ENCODE data around the gene POU5F1. TPM values are rescaled to one million over a fixed set of nuclear protein-coding genes. Genes with fewer than 3 reads are reported as not detected.

Gene POU5F1
- total RNA-seq, 1 donor from 2014 or later = 0.69 TPM

DNA sequence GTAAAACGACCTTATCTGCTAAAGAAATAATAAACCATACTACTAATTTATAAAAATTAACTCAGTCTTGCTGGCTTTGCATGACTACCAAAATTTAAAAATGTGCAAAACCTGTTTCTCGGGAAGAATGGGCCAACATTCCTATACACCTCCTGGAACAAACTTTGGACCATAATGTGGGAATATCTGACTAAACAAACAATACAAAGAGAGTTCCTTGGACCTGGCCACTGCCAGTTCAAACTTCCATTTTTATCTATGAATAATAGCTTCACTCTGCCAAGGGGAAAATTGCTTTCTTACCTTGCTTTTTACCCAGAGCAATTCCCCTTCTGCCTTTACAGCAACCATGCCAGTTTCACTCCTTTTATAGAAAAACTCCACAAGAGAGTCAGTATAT, 38.7 kb upstream of the POU5F1 start:
- TF ChIP-seq, protein P1, sequence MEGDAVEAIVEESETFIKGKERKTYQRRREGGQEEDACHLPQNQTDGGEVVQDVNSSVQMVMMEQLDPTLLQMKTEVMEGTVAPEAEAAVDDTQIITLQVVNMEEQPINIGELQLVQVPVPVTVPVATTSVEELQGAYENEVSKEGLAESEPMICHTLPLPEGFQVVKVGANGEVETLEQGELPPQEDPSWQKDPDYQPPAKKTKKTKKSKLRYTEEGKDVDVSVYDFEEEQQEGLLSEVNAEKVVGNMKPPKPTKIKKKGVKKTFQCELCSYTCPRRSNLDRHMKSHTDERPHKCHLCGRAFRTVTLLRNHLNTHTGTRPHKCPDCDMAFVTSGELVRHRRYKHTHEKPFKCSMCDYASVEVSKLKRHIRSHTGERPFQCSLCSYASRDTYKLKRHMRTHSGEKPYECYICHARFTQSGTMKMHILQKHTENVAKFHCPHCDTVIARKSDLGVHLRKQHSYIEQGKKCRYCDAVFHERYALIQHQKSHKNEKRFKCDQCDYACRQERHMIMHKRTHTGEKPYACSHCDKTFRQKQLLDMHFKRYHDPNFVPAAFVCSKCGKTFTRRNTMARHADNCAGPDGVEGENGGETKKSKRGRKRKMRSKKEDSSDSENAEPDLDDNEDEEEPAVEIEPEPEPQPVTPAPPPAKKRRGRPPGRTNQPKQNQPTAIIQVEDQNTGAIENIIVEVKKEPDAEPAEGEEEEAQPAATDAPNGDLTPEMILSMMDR (IDR thresholded peaks at IDR 0.05; ENCODE audit: borderline replicate concordance) = no peak
- H3K27me3 ChIP-seq (ENCODE audit: low read depth) = no peaks in the 10 kb centered on the region

DNA sequence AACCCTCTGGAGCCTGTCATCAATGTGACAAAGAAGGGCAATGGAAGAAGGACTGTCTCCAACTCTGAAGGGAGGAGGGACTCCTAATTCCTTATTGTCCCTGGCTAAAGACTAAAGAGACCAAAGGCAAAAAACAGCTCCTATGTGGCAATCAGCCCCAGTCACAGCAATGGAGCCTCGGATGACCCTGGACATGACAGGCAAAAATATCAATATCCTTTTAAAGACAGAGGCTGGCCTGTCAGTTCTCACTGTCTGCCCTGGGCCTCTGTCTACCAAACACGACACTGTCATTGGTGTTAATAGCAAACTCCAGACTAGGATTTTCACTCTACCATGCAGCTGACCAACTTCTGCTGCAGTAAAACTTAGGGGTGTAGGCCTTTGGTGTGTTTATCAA, 38.0 kb upstream of the POU5F1 start:
- Histone ChIP-seq H3K4me1 (peaks cover 11% of the 10 kb centered on the region), H3K4me3 (no peak overlapping the region), H3K36me3 (no peaks in the 10 kb centered on the region), H3K27me3 (ENCODE audit: low read depth) (no peaks in the 10 kb centered on the region), H3K27ac (replicated peaks) (peak overlapping the region; percentile 34), H3K9me3 (replicated peaks) (no peaks in the 10 kb centered on the region)
- TF ChIP-seq, protein P1 (IDR thresholded peaks at IDR 0.05; ENCODE audit: borderline replicate concordance) = no peak
- intact Hi-C loops (cut with micrococcal nuclease) = no loop called here
- no peak for DNase-seq

More for the DNA sequence above, 38.7 kb upstream of the POU5F1 start:
- no peaks in the 10 kb centered on the region for H3K9me3 ChIP-seq (replicated peaks)
- intact Hi-C loops (cut with micrococcal nuclease) = no loop called here
- no peak overlapping the region for H3K27ac ChIP-seq (replicated peaks)
- no peak overlapping the region for H3K4me3 ChIP-seq
- no peak for DNase-seq
- no peaks in the 10 kb centered on the region for H3K36me3 ChIP-seq
- peaks cover 8% of the 10 kb centered on the region for H3K4me1 ChIP-seq

DNA sequence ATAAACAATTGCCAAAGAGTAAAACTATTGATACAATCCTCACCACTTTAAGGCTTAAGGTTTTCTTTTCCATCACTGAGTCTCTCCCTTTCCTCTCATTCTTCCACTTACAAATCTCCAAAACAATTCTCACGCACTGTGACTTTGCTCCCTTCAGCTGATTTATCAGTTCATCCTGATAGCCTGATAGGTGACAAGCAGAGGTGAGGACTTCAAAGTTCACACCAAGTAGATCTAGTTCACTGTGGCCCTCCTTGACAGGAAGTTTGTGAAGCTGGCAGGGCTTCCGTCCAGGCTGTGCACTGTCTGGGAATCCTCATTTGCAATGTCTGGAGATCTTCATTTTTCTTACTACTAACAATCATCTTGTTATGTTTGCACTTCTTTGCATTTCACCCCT, 35.2 kb upstream of the POU5F1 start:
- no peaks in the 10 kb centered on the region for H3K27me3 ChIP-seq (ENCODE audit: low read depth)
- H3K4me3 ChIP-seq = no peak overlapping the region
- H3K9me3 ChIP-seq (replicated peaks) = peaks cover 5% of the 10 kb centered on the region
- no peak for DNase-seq
- intact Hi-C loops (cut with micrococcal nuclease) = no loop called here
- H3K36me3 ChIP-seq = peaks cover 7% of the 10 kb centered on the region
- H3K27ac ChIP-seq (replicated peaks) = no peak overlapping the region
- H3K4me1 ChIP-seq = peaks cover 24% of the 10 kb centered on the region
- TF ChIP-seq, protein P1 (IDR thresholded peaks at IDR 0.05; ENCODE audit: borderline replicate concordance) = no peak

DNA sequence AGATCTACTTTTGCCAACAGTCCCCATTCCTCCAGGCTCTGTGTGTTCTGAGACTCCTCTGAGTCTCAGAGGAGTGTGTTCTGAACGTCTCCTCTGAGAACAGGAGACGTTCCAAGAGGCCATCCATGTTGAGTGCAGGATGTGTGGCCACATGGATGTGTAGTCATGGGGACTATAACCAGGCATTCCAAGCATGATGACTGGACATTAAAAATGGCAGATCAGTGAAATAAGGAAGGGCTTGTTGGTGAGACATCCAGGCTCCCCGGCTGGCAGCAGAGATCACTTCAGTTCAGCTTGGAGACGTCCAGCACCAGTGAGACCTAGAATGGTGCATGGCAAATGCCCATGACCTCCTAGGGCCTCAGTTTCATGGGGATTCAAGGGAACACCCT, 34.3 kb upstream of the POU5F1 start:
- Histone ChIP-seq H3K9me3 (replicated peaks) (peaks cover 11% of the 10 kb centered on the region), H3K36me3 (peaks cover 15% of the 10 kb centered on the region), H3K4me3 (no peak overlapping the region), H3K27ac (replicated peaks) (peak overlapping the region; percentile 85), H3K27me3 (ENCODE audit: low read depth) (no peaks in the 10 kb centered on the region), H3K4me1 (peaks cover 26% of the 10 kb centered on the region)
- TF ChIP-seq, protein P1 (IDR thresholded peaks at IDR 0.05; ENCODE audit: borderline replicate concordance) = no peak
- no peak for DNase-seq
- intact Hi-C loops (cut with micrococcal nuclease) = no loop called here

DNA sequence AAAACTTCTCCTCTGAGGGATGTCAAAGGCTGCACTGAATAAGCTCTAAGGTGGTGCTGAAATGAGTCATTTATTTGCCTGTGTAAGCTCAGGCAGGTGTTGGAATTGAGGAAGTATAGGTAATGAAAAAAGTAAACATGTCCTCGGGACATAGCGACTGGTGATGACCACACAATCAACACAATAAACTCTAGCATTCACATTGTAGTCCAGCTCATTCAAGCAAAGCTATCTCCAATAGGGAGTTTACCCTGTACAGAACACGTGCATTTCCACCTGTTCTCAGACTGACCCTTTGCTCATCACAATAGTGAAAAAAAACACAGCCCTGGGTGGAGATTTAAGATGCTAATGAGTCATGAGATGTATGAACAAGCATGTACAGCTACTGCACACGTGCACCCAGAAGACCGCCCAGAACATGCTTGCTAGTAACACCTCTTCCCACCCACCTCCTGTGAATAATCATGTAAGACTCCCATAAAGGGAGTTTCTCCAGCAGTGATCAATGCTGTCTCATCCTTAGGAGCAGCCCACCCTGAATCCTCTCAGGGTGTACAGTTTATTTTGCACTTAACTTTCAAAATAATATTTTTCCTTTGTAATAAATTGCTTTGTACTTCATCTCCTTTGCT, 33.0 kb upstream of the POU5F1 start:
- peak overlapping the region; percentile 59 for H3K4me3 ChIP-seq
- intact Hi-C loops (cut with micrococcal nuclease) = no loop called here

More for the DNA sequence above, 33.0 kb upstream of the POU5F1 start:
- peaks cover 36% of the 10 kb centered on the region for H3K4me1 ChIP-seq
- H3K27me3 ChIP-seq (ENCODE audit: low read depth) = no peaks in the 10 kb centered on the region
- H3K9me3 ChIP-seq (replicated peaks) = peaks cover 11% of the 10 kb centered on the region
- peaks cover 18% of the 10 kb centered on the region for H3K36me3 ChIP-seq
- TF ChIP-seq, protein P1 (IDR thresholded peaks at IDR 0.05; ENCODE audit: borderline replicate concordance) = no peak
- peak overlapping the region; percentile 85 for H3K27ac ChIP-seq (replicated peaks)
- no peak for DNase-seq
